ENCODE results near the gene SLC9A7.

DNA sequence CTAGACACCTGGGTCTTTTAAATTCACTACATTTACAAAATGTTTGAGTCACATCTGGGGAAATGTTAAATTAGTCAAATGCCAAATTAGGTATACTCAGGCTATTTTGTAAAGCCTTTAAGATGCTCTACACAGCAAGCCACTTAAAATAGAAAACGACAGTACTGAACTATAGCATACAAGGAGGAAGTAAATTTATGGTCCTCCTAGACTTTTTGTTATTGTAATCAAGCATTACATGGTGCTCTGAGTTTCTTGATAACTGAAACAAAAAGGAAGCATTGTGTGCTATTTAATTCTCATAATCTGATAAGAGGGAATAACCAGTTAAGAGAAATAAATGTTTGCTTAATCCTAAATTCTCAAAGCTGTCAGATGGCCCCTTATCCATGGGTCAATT, 46.2 kb downstream of the SLC9A7 start:
- no peak for TF ChIP-seq EZH2 (IDR thresholded peaks at IDR 0.05; ENCODE audit: low read depth, unreplicated experiment)
- TF ChIP-seq, protein P1, sequence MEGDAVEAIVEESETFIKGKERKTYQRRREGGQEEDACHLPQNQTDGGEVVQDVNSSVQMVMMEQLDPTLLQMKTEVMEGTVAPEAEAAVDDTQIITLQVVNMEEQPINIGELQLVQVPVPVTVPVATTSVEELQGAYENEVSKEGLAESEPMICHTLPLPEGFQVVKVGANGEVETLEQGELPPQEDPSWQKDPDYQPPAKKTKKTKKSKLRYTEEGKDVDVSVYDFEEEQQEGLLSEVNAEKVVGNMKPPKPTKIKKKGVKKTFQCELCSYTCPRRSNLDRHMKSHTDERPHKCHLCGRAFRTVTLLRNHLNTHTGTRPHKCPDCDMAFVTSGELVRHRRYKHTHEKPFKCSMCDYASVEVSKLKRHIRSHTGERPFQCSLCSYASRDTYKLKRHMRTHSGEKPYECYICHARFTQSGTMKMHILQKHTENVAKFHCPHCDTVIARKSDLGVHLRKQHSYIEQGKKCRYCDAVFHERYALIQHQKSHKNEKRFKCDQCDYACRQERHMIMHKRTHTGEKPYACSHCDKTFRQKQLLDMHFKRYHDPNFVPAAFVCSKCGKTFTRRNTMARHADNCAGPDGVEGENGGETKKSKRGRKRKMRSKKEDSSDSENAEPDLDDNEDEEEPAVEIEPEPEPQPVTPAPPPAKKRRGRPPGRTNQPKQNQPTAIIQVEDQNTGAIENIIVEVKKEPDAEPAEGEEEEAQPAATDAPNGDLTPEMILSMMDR (conservative IDR thresholded peaks at IDR 0.05; ENCODE audit: low read depth in 2 of 2), result no peak
- TF ChIP-seq POLR2AphosphoS5 (IDR thresholded peaks at IDR 0.05; ENCODE audit: low read depth), result no peak
- TF ChIP-seq ZNF331 (CRISPR knock-in tag; IDR thresholded peaks at IDR 0.05; ENCODE audit: low read depth), result no peak
- TF ChIP-seq EZH2phosphoT487 (IDR thresholded peaks at IDR 0.05; ENCODE audit: unreplicated experiment), result no peak
- TF ChIP-seq JUNB (IDR thresholded peaks at IDR 0.05; ENCODE audit: unreplicated experiment), result no peak
- TF ChIP-seq CREB1 (CRISPR knock-in tag; IDR thresholded peaks at IDR 0.05; ENCODE audit: low read depth), result no peak
- TF ChIP-seq, protein P2, sequence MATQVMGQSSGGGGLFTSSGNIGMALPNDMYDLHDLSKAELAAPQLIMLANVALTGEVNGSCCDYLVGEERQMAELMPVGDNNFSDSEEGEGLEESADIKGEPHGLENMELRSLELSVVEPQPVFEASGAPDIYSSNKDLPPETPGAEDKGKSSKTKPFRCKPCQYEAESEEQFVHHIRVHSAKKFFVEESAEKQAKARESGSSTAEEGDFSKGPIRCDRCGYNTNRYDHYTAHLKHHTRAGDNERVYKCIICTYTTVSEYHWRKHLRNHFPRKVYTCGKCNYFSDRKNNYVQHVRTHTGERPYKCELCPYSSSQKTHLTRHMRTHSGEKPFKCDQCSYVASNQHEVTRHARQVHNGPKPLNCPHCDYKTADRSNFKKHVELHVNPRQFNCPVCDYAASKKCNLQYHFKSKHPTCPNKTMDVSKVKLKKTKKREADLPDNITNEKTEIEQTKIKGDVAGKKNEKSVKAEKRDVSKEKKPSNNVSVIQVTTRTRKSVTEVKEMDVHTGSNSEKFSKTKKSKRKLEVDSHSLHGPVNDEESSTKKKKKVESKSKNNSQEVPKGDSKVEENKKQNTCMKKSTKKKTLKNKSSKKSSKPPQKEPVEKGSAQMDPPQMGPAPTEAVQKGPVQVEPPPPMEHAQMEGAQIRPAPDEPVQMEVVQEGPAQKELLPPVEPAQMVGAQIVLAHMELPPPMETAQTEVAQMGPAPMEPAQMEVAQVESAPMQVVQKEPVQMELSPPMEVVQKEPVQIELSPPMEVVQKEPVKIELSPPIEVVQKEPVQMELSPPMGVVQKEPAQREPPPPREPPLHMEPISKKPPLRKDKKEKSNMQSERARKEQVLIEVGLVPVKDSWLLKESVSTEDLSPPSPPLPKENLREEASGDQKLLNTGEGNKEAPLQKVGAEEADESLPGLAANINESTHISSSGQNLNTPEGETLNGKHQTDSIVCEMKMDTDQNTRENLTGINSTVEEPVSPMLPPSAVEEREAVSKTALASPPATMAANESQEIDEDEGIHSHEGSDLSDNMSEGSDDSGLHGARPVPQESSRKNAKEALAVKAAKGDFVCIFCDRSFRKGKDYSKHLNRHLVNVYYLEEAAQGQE (IDR thresholded peaks at IDR 0.05; ENCODE audit: unreplicated experiment), result no peak
- TF ChIP-seq STAT1 (IDR thresholded peaks at IDR 0.05; ENCODE audit: unreplicated experiment), result no peak
- TF ChIP-seq NANOG (IDR thresholded peaks at IDR 0.05; ENCODE audit: borderline replicate concordance), result no peak
- TF ChIP-seq ETS1 (IDR thresholded peaks at IDR 0.05), result no peak
- no peak for TF ChIP-seq ZNF114 (CRISPR knock-in tag; IDR thresholded peaks at IDR 0.05)
- TF ChIP-seq, protein P3, sequence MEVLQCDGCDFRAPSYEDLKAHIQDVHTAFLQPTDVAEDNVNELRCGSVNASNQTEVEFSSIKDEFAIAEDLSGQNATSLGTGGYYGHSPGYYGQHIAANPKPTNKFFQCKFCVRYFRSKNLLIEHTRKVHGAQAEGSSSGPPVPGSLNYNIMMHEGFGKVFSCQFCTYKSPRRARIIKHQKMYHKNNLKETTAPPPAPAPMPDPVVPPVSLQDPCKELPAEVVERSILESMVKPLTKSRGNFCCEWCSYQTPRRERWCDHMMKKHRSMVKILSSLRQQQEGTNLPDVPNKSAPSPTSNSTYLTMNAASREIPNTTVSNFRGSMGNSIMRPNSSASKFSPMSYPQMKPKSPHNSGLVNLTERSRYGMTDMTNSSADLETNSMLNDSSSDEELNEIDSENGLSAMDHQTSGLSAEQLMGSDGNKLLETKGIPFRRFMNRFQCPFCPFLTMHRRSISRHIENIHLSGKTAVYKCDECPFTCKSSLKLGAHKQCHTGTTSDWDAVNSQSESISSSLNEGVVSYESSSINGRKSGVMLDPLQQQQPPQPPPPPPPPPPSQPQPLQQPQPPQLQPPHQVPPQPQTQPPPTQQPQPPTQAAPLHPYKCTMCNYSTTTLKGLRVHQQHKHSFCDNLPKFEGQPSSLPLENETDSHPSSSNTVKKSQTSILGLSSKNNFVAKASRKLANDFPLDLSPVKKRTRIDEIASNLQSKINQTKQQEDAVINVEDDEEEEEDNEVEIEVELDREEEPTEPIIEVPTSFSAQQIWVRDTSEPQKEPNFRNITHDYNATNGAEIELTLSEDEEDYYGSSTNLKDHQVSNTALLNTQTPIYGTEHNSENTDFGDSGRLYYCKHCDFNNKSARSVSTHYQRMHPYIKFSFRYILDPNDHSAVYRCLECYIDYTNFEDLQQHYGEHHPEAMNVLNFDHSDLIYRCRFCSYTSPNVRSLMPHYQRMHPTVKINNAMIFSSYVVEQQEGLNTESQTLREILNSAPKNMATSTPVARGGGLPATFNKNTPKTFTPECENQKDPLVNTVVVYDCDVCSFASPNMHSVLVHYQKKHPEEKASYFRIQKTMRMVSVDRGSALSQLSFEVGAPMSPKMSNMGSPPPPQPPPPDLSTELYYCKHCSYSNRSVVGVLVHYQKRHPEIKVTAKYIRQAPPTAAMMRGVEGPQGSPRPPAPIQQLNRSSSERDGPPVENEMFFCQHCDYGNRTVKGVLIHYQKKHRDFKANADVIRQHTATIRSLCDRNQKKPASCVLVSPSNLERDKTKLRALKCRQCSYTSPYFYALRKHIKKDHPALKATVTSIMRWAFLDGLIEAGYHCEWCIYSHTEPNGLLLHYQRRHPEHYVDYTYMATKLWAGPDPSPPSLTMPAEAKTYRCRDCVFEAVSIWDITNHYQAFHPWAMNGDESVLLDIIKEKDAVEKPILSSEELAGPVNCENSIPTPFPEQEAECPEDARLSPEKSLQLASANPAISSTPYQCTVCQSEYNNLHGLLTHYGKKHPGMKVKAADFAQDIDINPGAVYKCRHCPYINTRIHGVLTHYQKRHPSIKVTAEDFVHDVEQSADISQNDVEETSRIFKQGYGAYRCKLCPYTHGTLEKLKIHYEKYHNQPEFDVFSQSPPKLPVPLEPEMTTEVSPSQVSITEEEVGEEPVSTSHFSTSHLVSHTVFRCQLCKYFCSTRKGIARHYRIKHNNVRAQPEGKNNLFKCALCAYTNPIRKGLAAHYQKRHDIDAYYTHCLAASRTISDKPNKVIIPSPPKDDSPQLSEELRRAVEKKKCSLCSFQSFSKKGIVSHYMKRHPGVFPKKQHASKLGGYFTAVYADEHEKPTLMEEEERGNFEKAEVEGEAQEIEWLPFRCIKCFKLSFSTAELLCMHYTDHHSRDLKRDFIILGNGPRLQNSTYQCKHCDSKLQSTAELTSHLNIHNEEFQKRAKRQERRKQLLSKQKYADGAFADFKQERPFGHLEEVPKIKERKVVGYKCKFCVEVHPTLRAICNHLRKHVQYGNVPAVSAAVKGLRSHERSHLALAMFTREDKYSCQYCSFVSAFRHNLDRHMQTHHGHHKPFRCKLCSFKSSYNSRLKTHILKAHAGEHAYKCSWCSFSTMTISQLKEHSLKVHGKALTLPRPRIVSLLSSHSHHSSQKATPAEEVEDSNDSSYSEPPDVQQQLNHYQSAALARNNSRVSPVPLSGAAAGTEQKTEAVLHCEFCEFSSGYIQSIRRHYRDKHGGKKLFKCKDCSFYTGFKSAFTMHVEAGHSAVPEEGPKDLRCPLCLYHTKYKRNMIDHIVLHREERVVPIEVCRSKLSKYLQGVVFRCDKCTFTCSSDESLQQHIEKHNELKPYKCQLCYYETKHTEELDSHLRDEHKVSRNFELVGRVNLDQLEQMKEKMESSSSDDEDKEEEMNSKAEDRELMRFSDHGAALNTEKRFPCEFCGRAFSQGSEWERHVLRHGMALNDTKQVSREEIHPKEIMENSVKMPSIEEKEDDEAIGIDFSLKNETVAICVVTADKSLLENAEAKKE (CRISPR knock-in tag; IDR thresholded peaks at IDR 0.05), result no peak

Measured in GM23338 (cell line).